HEK293 (cell line): ENCODE results near the gene ACADVL.

Source experiments
- CTCF ChIA-PET: fragments of 350-600 bp; formaldehyde crosslinking; extraction: SDS; loops from one replicate; lab custom pipeline; 2021; ENCODE audit warnings: antibody characterized with exemption; lab: Yijun Ruan, JAX
- POLR2A ChIA-PET: fragments of 300-600 bp; formaldehyde crosslinking; extraction: SDS; loops from one replicate; lab custom pipeline; 2020; ENCODE audit warnings: antibody characterized with exemption, inconsistent platforms; lab: Yijun Ruan, JAX
- H3K27ac ChIP-seq: fragments of 200-500 bp; sonication (Bioruptor generic); 2 replicates; pipeline ENCODE4 v1.5.1; 2014; ENCODE audit warnings: low read depth, low read length, control low read depth, inconsistent platforms; ENCODE audit errors: extremely low read depth
- H3K36me3 ChIP-seq, 2 experiments: fragments of 200-500 bp in 1 of 2; sonication (Bioruptor generic) in 1 of 2; 1 replicate in 1 of 2; 2 replicates in 1 of 2; pipeline ENCODE4 v1.5.1; 2014 to 2017; ENCODE audit warnings: inconsistent platforms in 2 of 2, low read length in 2 of 2; ENCODE audit not compliant: control insufficient read depth in 2 of 2, insufficient read depth in 1 of 2
- H3K4me1 ChIP-seq: fragments of 200-500 bp; sonication (Bioruptor generic); 2 replicates; pipeline ENCODE4 v1.5.1; 2014; ENCODE audit warnings: mild to moderate bottlenecking, low read length, inconsistent platforms; ENCODE audit not compliant: control insufficient read depth, insufficient read depth
- H3K4me3 ChIP-seq: 2 replicates; pipeline ENCODE4 v1.5.1; 2011; ENCODE audit warnings: low read depth, mild to moderate bottlenecking, control low read depth, low read length, moderate library complexity
- H3K9me3 ChIP-seq: fragments of 200-500 bp; sonication (Bioruptor generic); 2 replicates; pipeline ENCODE4 v1.5.1; 2014; ENCODE audit warnings: low read depth, low read length, inconsistent platforms; ENCODE audit not compliant: control insufficient read depth, insufficient read depth
- EGR2 ChIP-seq: fragments of 450-650 bp; formaldehyde crosslinking; IDR thresholded peaks from 2 replicates; pipeline ENCODE4 v1.5.1; 2016; ENCODE audit warnings: low read depth, missing biosample characterization, missing genetic modification characterization
- FEZF1 ChIP-seq: fragments of 450-650 bp; formaldehyde crosslinking; IDR thresholded peaks from 2 replicates; pipeline ENCODE4 v1.5.1; 2016; ENCODE audit warnings: missing biosample characterization, missing genetic modification characterization
- GLI4 ChIP-seq: fragments of 450-650 bp; formaldehyde crosslinking; IDR thresholded peaks from 2 replicates; pipeline ENCODE4 v1.5.1; 2016; ENCODE audit warnings: missing biosample characterization, missing genetic modification characterization
- GLIS2 ChIP-seq: fragments of 450-650 bp; formaldehyde crosslinking; IDR thresholded peaks from 2 replicates; pipeline ENCODE4 v1.5.1; 2016; ENCODE audit warnings: missing biosample characterization, missing genetic modification characterization
- PRDM10 ChIP-seq: fragments of 450-650 bp; formaldehyde crosslinking; IDR thresholded peaks from 2 replicates; pipeline ENCODE4 v1.5.1; 2016; ENCODE audit warnings: missing biosample characterization, missing genetic modification characterization
- PRDM6 ChIP-seq: fragments of 450-650 bp; formaldehyde crosslinking; IDR thresholded peaks from 2 replicates; pipeline ENCODE4 v1.5.1; 2017; ENCODE audit warnings: missing biosample characterization, missing genetic modification characterization
- WT1 ChIP-seq: fragments of 450-650 bp; formaldehyde crosslinking; IDR thresholded peaks from 2 replicates; pipeline ENCODE4 v1.5.1; 2016; ENCODE audit warnings: missing biosample characterization, missing genetic modification characterization
- ZBTB20 ChIP-seq: fragments of 450-650 bp; formaldehyde crosslinking; IDR thresholded peaks from 2 replicates; pipeline ENCODE4 v1.5.1; 2016; ENCODE audit warnings: missing biosample characterization, missing genetic modification characterization
- ZBTB26 ChIP-seq: fragments of 450-650 bp; formaldehyde crosslinking; optimal IDR thresholded peaks from 2 replicates; pipeline ENCODE3; 2016; ENCODE audit warnings: missing biosample characterization, mild to moderate bottlenecking, missing genetic modification characterization
- ZBTB6 ChIP-seq: fragments of 450-650 bp; formaldehyde crosslinking; IDR thresholded peaks from 2 replicates; pipeline ENCODE4 v1.5.1; 2017; ENCODE audit warnings: missing biosample characterization, missing genetic modification characterization
- ZIC2 ChIP-seq: fragments of 450-650 bp; formaldehyde crosslinking; IDR thresholded peaks from 2 replicates; pipeline ENCODE4 v1.5.1; 2016; ENCODE audit warnings: missing biosample characterization, missing genetic modification characterization
- ZNF16 ChIP-seq: fragments of 450-650 bp; formaldehyde crosslinking; IDR thresholded peaks from 2 replicates; pipeline ENCODE4 v1.5.1; 2016; ENCODE audit warnings: low read depth, missing biosample characterization, missing genetic modification characterization
- ZNF169 ChIP-seq: fragments of 450-650 bp; formaldehyde crosslinking; IDR thresholded peaks from 2 replicates; pipeline ENCODE4 v1.5.1; 2016; ENCODE audit warnings: missing biosample characterization, missing genetic modification characterization
- ZNF2 ChIP-seq: fragments of 450-650 bp; formaldehyde crosslinking; IDR thresholded peaks from 2 replicates; pipeline ENCODE4 v1.5.1; 2016; ENCODE audit warnings: missing biosample characterization, missing genetic modification characterization
- ZNF214 ChIP-seq: fragments of 450-650 bp; formaldehyde crosslinking; IDR thresholded peaks from 2 replicates; pipeline ENCODE4 v1.5.1; 2017; ENCODE audit warnings: missing biosample characterization, mild to moderate bottlenecking, missing genetic modification characterization, borderline replicate concordance
- ZNF248 ChIP-seq: fragments of 450-650 bp; formaldehyde crosslinking; IDR thresholded peaks from 2 replicates; pipeline ENCODE4 v1.5.1; 2017; ENCODE audit warnings: missing biosample characterization, missing genetic modification characterization
- ZNF280C ChIP-seq: fragments of 450-650 bp; formaldehyde crosslinking; IDR thresholded peaks from 2 replicates; pipeline ENCODE4 v1.5.1; 2016; ENCODE audit warnings: missing biosample characterization, missing genetic modification characterization
- ZNF311 ChIP-seq: fragments of 450-650 bp; formaldehyde crosslinking; IDR thresholded peaks from 2 replicates; pipeline ENCODE4 v1.5.1; 2017; ENCODE audit warnings: missing biosample characterization, missing genetic modification characterization, borderline replicate concordance
- ZNF350 ChIP-seq: fragments of 450-650 bp; formaldehyde crosslinking; IDR thresholded peaks from 2 replicates; pipeline ENCODE4 v1.5.0; 2017; ENCODE audit warnings: missing biosample characterization, mild to moderate bottlenecking, missing genetic modification characterization
- ZNF473 ChIP-seq: fragments of 450-650 bp; formaldehyde crosslinking; IDR thresholded peaks from 2 replicates; pipeline ENCODE4 v1.5.1; 2017; ENCODE audit warnings: missing biosample characterization, missing genetic modification characterization
- ZNF530 ChIP-seq: fragments of 450-650 bp; formaldehyde crosslinking; IDR thresholded peaks from 2 replicates; pipeline ENCODE4 v1.5.1; 2016; ENCODE audit warnings: low read depth, missing biosample characterization, missing genetic modification characterization
- ZNF560 ChIP-seq: fragments of 450-650 bp; formaldehyde crosslinking; IDR thresholded peaks from 2 replicates; pipeline ENCODE4 v1.5.1; 2017; ENCODE audit warnings: missing biosample characterization, missing genetic modification characterization, borderline replicate concordance
- ZNF621 ChIP-seq: fragments of 450-650 bp; formaldehyde crosslinking; IDR thresholded peaks from 2 replicates; pipeline ENCODE4 v1.5.1; 2017; ENCODE audit warnings: missing biosample characterization, missing genetic modification characterization
- ZNF670 ChIP-seq: fragments of 450-650 bp; formaldehyde crosslinking; IDR thresholded peaks from 2 replicates; pipeline ENCODE4 v1.5.1; 2016; ENCODE audit warnings: missing biosample characterization, missing genetic modification characterization, low read depth
- ZNF677 ChIP-seq: fragments of 450-650 bp; IDR thresholded peaks from 2 replicates; pipeline ENCODE4 v1.5.0; 2018; ENCODE audit warnings: missing biosample characterization, mild to moderate bottlenecking, missing genetic modification characterization, moderate library complexity
- ZNF747 ChIP-seq: fragments of 450-650 bp; formaldehyde crosslinking; IDR thresholded peaks from 2 replicates; pipeline ENCODE4 v1.5.1; 2016; ENCODE audit warnings: missing biosample characterization, missing genetic modification characterization
- ZNF837 ChIP-seq: fragments of 450-650 bp; formaldehyde crosslinking; IDR thresholded peaks from 2 replicates; pipeline ENCODE4 v1.5.1; 2016; ENCODE audit warnings: missing biosample characterization, missing genetic modification characterization
- ZSCAN16 ChIP-seq: fragments of 450-650 bp; formaldehyde crosslinking; IDR thresholded peaks from 2 replicates; pipeline ENCODE4 v1.5.1; 2016; ENCODE audit warnings: missing biosample characterization, missing genetic modification characterization
- ZXDB ChIP-seq: fragments of 450-650 bp; formaldehyde crosslinking; IDR thresholded peaks from 2 replicates; pipeline ENCODE4 v1.5.1; 2016; ENCODE audit warnings: missing biosample characterization, missing genetic modification characterization

Gene ACADVL

GRCh38 chr17:7237761-7238419, 18.2 kb downstream of the ACADVL start:
- Histone ChIP-seq H3K9me3 (no peaks in the 10 kb centered on the region), H3K36me3 (peaks cover 18 to 45% of the 10 kb centered on the region in 2 experiments), H3K4me3 (peak overlapping the region; percentile 90), H3K4me1 (peaks cover 10% of the 10 kb centered on the region; the same call in 1 of the 2 replicates), H3K27ac (peak overlapping the region; percentile 90)
- CTCF ChIA-PET: interaction anchor here (0.9 to 3.0 kb wide), 3 partner anchors 18 to 59 kb away, joined by 3 to 12 read pairs (median 6); partner anchors contain the start of genes ACADVL, DLG4 and SLC2A4
- POLR2A ChIA-PET: interaction anchor here (0.6 to 14.2 kb wide), 11 partner anchors 12 to 465 kb away, joined by 3 to 284 read pairs (median 6); partner anchors contain the start of genes ACADVL, CTDNEP1, DLG4 and ELP5
- TF ChIP-seq ZNF473 (tag by site-specific recombination): no peak
- TF ChIP-seq ZNF311 (tag by site-specific recombination): no peak
- TF ChIP-seq ZNF280C (tag by site-specific recombination): no peak
- peak; percentile 28; the same call in 1 of the 2 replicates for TF ChIP-seq ZIC2 (tag by site-specific recombination)
- TF ChIP-seq ZNF837 (tag by site-specific recombination): no peak
- no peak for TF ChIP-seq ZNF2 (tag by site-specific recombination)
- no peak for TF ChIP-seq WT1 (tag by site-specific recombination)
- no peak; the same call in 1 of the 2 replicates for TF ChIP-seq GLIS2 (tag by site-specific recombination)
- no peak for TF ChIP-seq FEZF1
- TF ChIP-seq ZBTB26 (tag by site-specific recombination): peak; percentile 88
- no peak for TF ChIP-seq ZNF621 (tag by site-specific recombination)
- no peak for TF ChIP-seq PRDM6 (tag by site-specific recombination)
- no peak for TF ChIP-seq PRDM10 (tag by site-specific recombination)
- TF ChIP-seq ZBTB6 (tag by site-specific recombination): no peak
- no peak for TF ChIP-seq GLI4 (tag by site-specific recombination)
- TF ChIP-seq EGR2 (tag by site-specific recombination): no peak
- TF ChIP-seq ZNF214 (tag by site-specific recombination): no peak
- TF ChIP-seq ZNF747: no peak
- TF ChIP-seq ZXDB (tag by site-specific recombination): no peak
- no peak for TF ChIP-seq ZNF169 (tag by site-specific recombination)
- no peak for TF ChIP-seq ZNF670
- no peak for TF ChIP-seq ZNF560 (tag by site-specific recombination)
- no peak for TF ChIP-seq ZNF677 (tag by site-specific recombination)
- TF ChIP-seq ZSCAN16: no peak
- no peak for TF ChIP-seq ZNF16 (tag by site-specific recombination)
- TF ChIP-seq ZNF248 (tag by site-specific recombination): no peak
- TF ChIP-seq ZNF530 (tag by site-specific recombination): no peak
- TF ChIP-seq ZNF350: no peak
- TF ChIP-seq ZBTB20 (tag by site-specific recombination): peak; percentile 47; the same call in 1 of the 2 replicates
